ENCODE measurements around the gene SERPINA10.
"Not testable (repeated sequence)": the region's sequence is repeated elsewhere in the genome, so short reads cannot be mapped to it uniquely, and the experiment has no call there.

Gene SERPINA10

GRCh38 chr14:94267352-94267751 is 25.7 kb downstream of the SERPINA10 start:
- no peak for TF ChIP-seq CTCF (IDR thresholded peaks at IDR 0.05; ENCODE audit: borderline replicate concordance, control extremely low read depth, extremely low read depth, insufficient read depth, missing control alignments)
- in situ Hi-C loops (cut with MboI; ENCODE audit: low sequenced_read_pairs, unreplicated experiment) = no loop called here

GRCh38 chr14:94264195-94264594 is 28.9 kb downstream of the SERPINA10 start:
- DNase-seq (ENCODE audit: low spot score); in situ Hi-C loops (cut with MboI; ENCODE audit: low sequenced_read_pairs, unreplicated experiment): not testable (repeated sequence)

More at GRCh38 chr14:94267352-94267751, 25.7 kb downstream of the SERPINA10 start:
- DNase-seq (ENCODE audit: low spot score) = no peak

GRCh38 chr14:94244182-94244581 is 48.9 kb downstream of the SERPINA10 start:
- no peak for TF ChIP-seq CTCF (IDR thresholded peaks at IDR 0.05; ENCODE audit: borderline replicate concordance, control extremely low read depth, extremely low read depth, insufficient read depth, missing control alignments)
- no peak for DNase-seq (ENCODE audit: low spot score)
- in situ Hi-C loops (cut with MboI; ENCODE audit: low sequenced_read_pairs, unreplicated experiment) = no loop called here

- in situ Hi-C loops (cut with MboI; ENCODE audit: low sequenced_read_pairs, unreplicated experiment) = no loop called here
- no peak for DNase-seq (ENCODE audit: low spot score)
- no peak for TF ChIP-seq CTCF (IDR thresholded peaks at IDR 0.05; ENCODE audit: borderline replicate concordance, control extremely low read depth, extremely low read depth, insufficient read depth, missing control alignments)
These were observed 53.7 kb downstream of the SERPINA10 start for GRCh38 chr14:94239406-94239805.

- DNase-seq (ENCODE audit: low spot score) = no peak
- no peak for TF ChIP-seq CTCF (IDR thresholded peaks at IDR 0.05; ENCODE audit: borderline replicate concordance, control extremely low read depth, extremely low read depth, insufficient read depth, missing control alignments)
- in situ Hi-C loops (cut with MboI; ENCODE audit: low sequenced_read_pairs, unreplicated experiment) = no loop called here
These were observed 55.1 kb downstream of the SERPINA10 start for GRCh38 chr14:94237983-94238382.

- in situ Hi-C loops (cut with MboI; ENCODE audit: low sequenced_read_pairs, unreplicated experiment) = no loop called here
- no peak for TF ChIP-seq CTCF (IDR thresholded peaks at IDR 0.05; ENCODE audit: borderline replicate concordance, control extremely low read depth, extremely low read depth, insufficient read depth, missing control alignments)
- no peak for DNase-seq (ENCODE audit: low spot score)
These were observed 56.0 kb downstream of the SERPINA10 start for GRCh38 chr14:94237046-94237445.
